Measurements from ENCODE around the gene GPATCH4. TPM values are rescaled to one million over a fixed set of nuclear protein-coding genes. Genes with fewer than 3 reads are reported as not detected.
"Not testable (repeated sequence)": the region's sequence is repeated elsewhere in the genome, so short reads cannot be mapped to it uniquely, and the experiment has no call there.

Gene GPATCH4
- total RNA-seq, 1 donor from 2014 or later: 71.8 TPM

- POLR2A ChIA-PET: interaction anchor here (0.6 kb wide), 1 partner anchor 114 kb away, joined by 4 read pairs; no protein-coding TSS in a partner anchor
- DNase-seq (no peak), ATAC-seq (ENCODE audit: low read depth) (peak; percentile 28)
- H3K4me3 Mint-ChIP-seq: no peak within 1 kb of the TSS
- intact Hi-C loops (cut with micrococcal nuclease): no loop called here
- H3K27ac Mint-ChIP-seq: no peak within 1 kb of the TSS
- H3K9me3 Mint-ChIP-seq: no peaks in the 10 kb centered on the region
- no peaks in the 10 kb centered on the region for H3K4me1 Mint-ChIP-seq
- no peak for TF ChIP-seq CTCF (IDR thresholded peaks at IDR 0.05)
- H3K27me3 Mint-ChIP-seq: peaks cover 51% of the 10 kb centered on the region
- H3K36me3 Mint-ChIP-seq (ENCODE audit: low read depth): no peaks in the 10 kb centered on the region
- CTCF ChIA-PET: interaction anchor here (0.9 to 2.6 kb wide), 5 partner anchors 41 to 233 kb away, joined by 3 to 13 read pairs (median 5); partner anchors contain the start of genes CRABP2 and NES
Measured at GRCh38 chr1:156618853-156619581, 17.7 kb upstream of the GPATCH4 start, which contains the start of gene HAPLN2. Gene HAPLN2 (plus strand): TSS chr1:156619415. CDS start chr1:156623491, 4,076 bp downstream.

- no peaks in the 10 kb centered on the region for H3K4me1 Mint-ChIP-seq
- intact Hi-C loops (cut with micrococcal nuclease): no loop called here
- DNase-seq (no peak), ATAC-seq (ENCODE audit: low read depth) (no peak)
- CTCF ChIA-PET: interaction anchor here (1.0 to 1.2 kb wide), 2 partner anchors 10 to 73 kb away, joined by 3 read pairs; no protein-coding TSS in a partner anchor
- no peaks in the 10 kb centered on the region for H3K36me3 Mint-ChIP-seq (ENCODE audit: low read depth)
- peaks cover 45% of the 10 kb centered on the region for H3K27me3 Mint-ChIP-seq
- no peaks in the 10 kb centered on the region for H3K9me3 Mint-ChIP-seq
- no peak overlapping the region for H3K4me3 Mint-ChIP-seq
- no peak for TF ChIP-seq CTCF (IDR thresholded peaks at IDR 0.05)
- POLR2A ChIA-PET: interaction anchor here (0.7 kb wide), 1 partner anchor 1443 kb away, joined by 5 read pairs; the partner anchor contains the start of gene KRTCAP2
- H3K27ac Mint-ChIP-seq: no peak overlapping the region
Measured at GRCh38 chr1:156616463-156616862, 15.2 kb upstream of the GPATCH4 start.

- ChIA-PET POLR2A (no interaction called here), CTCF (no interaction called here)
- ATAC-seq (ENCODE audit: low read depth) (no peak), DNase-seq (no peak)
- intact Hi-C loops (cut with micrococcal nuclease): no loop called here
- Mint-ChIP-seq H3K36me3 (ENCODE audit: low read depth) (no peaks in the 10 kb centered on the region), H3K4me3 (no peak overlapping the region), H3K27me3 (peaks cover 43% of the 10 kb centered on the region), H3K27ac (no peak overlapping the region), H3K9me3 (no peaks in the 10 kb centered on the region), H3K4me1 (no peaks in the 10 kb centered on the region)
- no peak for TF ChIP-seq CTCF (IDR thresholded peaks at IDR 0.05)
Measured at GRCh38 chr1:156615946-156616345, 14.7 kb upstream of the GPATCH4 start.

- Mint-ChIP-seq H3K27me3 (peaks cover 29% of the 10 kb centered on the region), H3K27ac (no peak overlapping the region), H3K36me3 (ENCODE audit: low read depth) (no peaks in the 10 kb centered on the region), H3K4me1 (peaks cover 12% of the 10 kb centered on the region), H3K9me3 (no peaks in the 10 kb centered on the region), H3K4me3 (no peak overlapping the region)
- DNase-seq (no peak), ATAC-seq (ENCODE audit: low read depth) (no peak)
- no peak for TF ChIP-seq CTCF (IDR thresholded peaks at IDR 0.05)
- ChIA-PET POLR2A (no interaction called here), CTCF (interaction anchor here (1.1 to 2.2 kb wide), 4 partner anchors 11 to 227 kb away, joined by 3 to 17 read pairs (median 4); no protein-coding TSS in a partner anchor)
- intact Hi-C loops (cut with micrococcal nuclease): no loop called here
Measured at GRCh38 chr1:156612666-156613065, 11.4 kb upstream of the GPATCH4 start.

GRCh38 chr1:156610072-156610471 is 8.8 kb upstream of the GPATCH4 start:
- H3K36me3 Mint-ChIP-seq (ENCODE audit: low read depth); intact Hi-C loops (cut with micrococcal nuclease); H3K4me3 Mint-ChIP-seq; DNase-seq; H3K27ac Mint-ChIP-seq; POLR2A ChIA-PET; ATAC-seq (ENCODE audit: low read depth); H3K9me3 Mint-ChIP-seq: not testable (repeated sequence)
- CTCF ChIA-PET: interaction anchor here (0.7 to 1.2 kb wide), 3 partner anchors 14 to 225 kb away, joined by 3 to 5 read pairs (median 4); no protein-coding TSS in a partner anchor
- peaks cover 27% of the 10 kb centered on the region for H3K4me1 Mint-ChIP-seq
- H3K27me3 Mint-ChIP-seq: peaks cover 15% of the 10 kb centered on the region

Data from activated B cell treated with CpG ODN at 0.5 μM for 24 hours (primary cell).